Measurements from ENCODE around the gene INF2. TPM values are rescaled to one million over a fixed set of nuclear protein-coding genes. Genes with fewer than 3 reads are reported as not detected.

INF2 gene
- total RNA-seq, 2 experiments from 2014 or later, result 61.5 to 65.0 TPM

GRCh38 chr14:104676694-104677511 lies 12.5 kb upstream of the INF2 start:
- Mint-ChIP-seq H3K27ac (peak overlapping the region; percentile 83), H3K36me3 (ENCODE audit: low read depth) (no peaks in the 10 kb centered on the region), H3K27me3 (no peaks in the 10 kb centered on the region), H3K4me1 (ENCODE audit: low read depth) (peaks cover 29% of the 10 kb centered on the region), H3K4me3 (peak overlapping the region; percentile 67), H3K9me3 (no peaks in the 10 kb centered on the region)
- CTCF ChIA-PET, result interaction anchor here (1.1 to 4.7 kb wide), 4 partner anchors 11 to 599 kb away, joined by 3 to 24 read pairs (median 10); no protein-coding TSS in a partner anchor
- intact Hi-C loops (cut with micrococcal nuclease), result no loop called here
- DNase-seq, result peak; percentile 74
- peak; percentile 37 for ATAC-seq
- POLR2A ChIA-PET, result interaction anchor here (0.6 to 2.8 kb wide), 6 partner anchors 10 to 212 kb away, joined by 3 to 26 read pairs (median 6); partner anchors contain the start of gene SIVA1
- TF ChIP-seq, protein P1, sequence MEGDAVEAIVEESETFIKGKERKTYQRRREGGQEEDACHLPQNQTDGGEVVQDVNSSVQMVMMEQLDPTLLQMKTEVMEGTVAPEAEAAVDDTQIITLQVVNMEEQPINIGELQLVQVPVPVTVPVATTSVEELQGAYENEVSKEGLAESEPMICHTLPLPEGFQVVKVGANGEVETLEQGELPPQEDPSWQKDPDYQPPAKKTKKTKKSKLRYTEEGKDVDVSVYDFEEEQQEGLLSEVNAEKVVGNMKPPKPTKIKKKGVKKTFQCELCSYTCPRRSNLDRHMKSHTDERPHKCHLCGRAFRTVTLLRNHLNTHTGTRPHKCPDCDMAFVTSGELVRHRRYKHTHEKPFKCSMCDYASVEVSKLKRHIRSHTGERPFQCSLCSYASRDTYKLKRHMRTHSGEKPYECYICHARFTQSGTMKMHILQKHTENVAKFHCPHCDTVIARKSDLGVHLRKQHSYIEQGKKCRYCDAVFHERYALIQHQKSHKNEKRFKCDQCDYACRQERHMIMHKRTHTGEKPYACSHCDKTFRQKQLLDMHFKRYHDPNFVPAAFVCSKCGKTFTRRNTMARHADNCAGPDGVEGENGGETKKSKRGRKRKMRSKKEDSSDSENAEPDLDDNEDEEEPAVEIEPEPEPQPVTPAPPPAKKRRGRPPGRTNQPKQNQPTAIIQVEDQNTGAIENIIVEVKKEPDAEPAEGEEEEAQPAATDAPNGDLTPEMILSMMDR (IDR thresholded peaks at IDR 0.05), result no peak

- ChIA-PET CTCF (interaction anchor here (1.1 to 4.7 kb wide), 4 partner anchors 10 to 600 kb away, joined by 3 to 24 read pairs (median 10); no protein-coding TSS in a partner anchor), POLR2A (interaction anchor here (0.7 to 2.8 kb wide), 8 partner anchors 10 to 211 kb away, joined by 3 to 26 read pairs (median 4); partner anchors contain the start of gene SIVA1)
- TF ChIP-seq, protein P1 (IDR thresholded peaks at IDR 0.05), result no peak
- intact Hi-C loops (cut with micrococcal nuclease), result no loop called here
- ATAC-seq (peak; percentile 75), DNase-seq (peak; percentile 83)
- no peaks in the 10 kb centered on the region for H3K36me3 Mint-ChIP-seq (ENCODE audit: low read depth)
- peak overlapping the region; percentile 67 for H3K4me3 Mint-ChIP-seq
- no peaks in the 10 kb centered on the region for H3K9me3 Mint-ChIP-seq
- H3K4me1 Mint-ChIP-seq (ENCODE audit: low read depth), result peaks cover 29% of the 10 kb centered on the region
- peak overlapping the region; percentile 83 for H3K27ac Mint-ChIP-seq
- H3K27me3 Mint-ChIP-seq, result no peaks in the 10 kb centered on the region
These were observed 11.7 kb upstream of the INF2 start for GRCh38 chr14:104677512-104678332.

- ATAC-seq, result peak; percentile 11
- H3K36me3 Mint-ChIP-seq (ENCODE audit: low read depth), result no peaks in the 10 kb centered on the region
- TF ChIP-seq, protein P1 (IDR thresholded peaks at IDR 0.05), result no peak
- no peaks in the 10 kb centered on the region for H3K9me3 Mint-ChIP-seq
- H3K4me3 Mint-ChIP-seq, result peak overlapping the region; percentile 67
- POLR2A ChIA-PET, result interaction anchor here (0.5 to 2.8 kb wide), 9 partner anchors 9 to 556 kb away, joined by 3 to 26 read pairs (median 4); partner anchors contain the start of gene SIVA1
- H3K27me3 Mint-ChIP-seq, result no peaks in the 10 kb centered on the region
- CTCF ChIA-PET, result interaction anchor here (1.1 to 4.7 kb wide), 4 partner anchors 9 to 600 kb away, joined by 3 to 24 read pairs (median 10); no protein-coding TSS in a partner anchor
- DNase-seq, result no peak
- H3K27ac Mint-ChIP-seq, result peak overlapping the region; percentile 83
- H3K4me1 Mint-ChIP-seq (ENCODE audit: low read depth), result peaks cover 29% of the 10 kb centered on the region
- intact Hi-C loops (cut with micrococcal nuclease), result no loop called here
These were observed 11.1 kb upstream of the INF2 start for GRCh38 chr14:104678346-104678745.

- Mint-ChIP-seq H3K27ac (peak overlapping the region; percentile 83), H3K4me1 (ENCODE audit: low read depth) (peaks cover 25% of the 10 kb centered on the region), H3K9me3 (no peaks in the 10 kb centered on the region), H3K36me3 (ENCODE audit: low read depth) (no peaks in the 10 kb centered on the region), H3K27me3 (no peaks in the 10 kb centered on the region), H3K4me3 (peak overlapping the region; percentile 67)
- no peak for ATAC-seq
- DNase-seq, result no peak
- CTCF ChIA-PET, result interaction anchor here (3.1 to 4.7 kb wide), 2 partner anchors 9 to 14 kb away, joined by 14 to 24 read pairs; no protein-coding TSS in a partner anchor
- TF ChIP-seq, protein P1 (IDR thresholded peaks at IDR 0.05), result no peak
- intact Hi-C loops (cut with micrococcal nuclease), result no loop called here
- POLR2A ChIA-PET, result interaction anchor here (0.5 to 2.8 kb wide), 7 partner anchors 8 to 556 kb away, joined by 3 to 26 read pairs (median 4); partner anchors contain the start of gene SIVA1
These were observed 10.3 kb upstream of the INF2 start for GRCh38 chr14:104678901-104679705.
